Measurements from ENCODE around the gene EIF4A3. TPM values are rescaled to one million over a fixed set of nuclear protein-coding genes. Genes with fewer than 3 reads are reported as not detected.

The EIF4A3 gene
- total and polyA plus RNA-seq, 10 of the 15 experiments (the other 5 are each of a cell fraction or from before 2014, with no cell fraction given): 53.3 to 225 (median 103) TPM

DNA sequence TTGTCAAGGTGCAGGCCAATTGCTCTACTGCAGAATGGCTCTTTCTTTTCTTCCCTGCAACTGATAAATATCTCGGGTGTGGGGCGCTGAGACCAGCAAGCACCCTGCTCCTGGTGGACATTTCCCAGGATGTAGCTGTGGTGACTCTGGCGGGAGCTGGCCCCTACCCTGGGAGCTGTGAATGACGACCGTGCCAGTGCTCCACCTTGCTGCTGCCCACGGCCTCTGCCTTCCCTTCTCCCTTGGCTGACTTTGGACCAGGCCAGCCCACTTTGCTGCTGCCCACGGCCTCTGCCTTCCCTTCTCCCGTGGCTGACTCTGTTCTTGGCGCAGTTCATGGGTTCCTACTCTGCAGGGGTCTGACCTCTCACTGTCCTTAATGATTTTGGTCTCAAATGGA lies 39.0 kb upstream of the EIF4A3 start (continued):
- TF ChIP-seq, protein P1, sequence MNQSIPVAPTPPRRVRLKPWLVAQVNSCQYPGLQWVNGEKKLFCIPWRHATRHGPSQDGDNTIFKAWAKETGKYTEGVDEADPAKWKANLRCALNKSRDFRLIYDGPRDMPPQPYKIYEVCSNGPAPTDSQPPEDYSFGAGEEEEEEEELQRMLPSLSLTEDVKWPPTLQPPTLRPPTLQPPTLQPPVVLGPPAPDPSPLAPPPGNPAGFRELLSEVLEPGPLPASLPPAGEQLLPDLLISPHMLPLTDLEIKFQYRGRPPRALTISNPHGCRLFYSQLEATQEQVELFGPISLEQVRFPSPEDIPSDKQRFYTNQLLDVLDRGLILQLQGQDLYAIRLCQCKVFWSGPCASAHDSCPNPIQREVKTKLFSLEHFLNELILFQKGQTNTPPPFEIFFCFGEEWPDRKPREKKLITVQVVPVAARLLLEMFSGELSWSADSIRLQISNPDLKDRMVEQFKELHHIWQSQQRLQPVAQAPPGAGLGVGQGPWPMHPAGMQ (IDR thresholded peaks at IDR 0.05; ENCODE audit: borderline replicate concordance): no peak
- no peak for TF ChIP-seq TCF7 (IDR thresholded peaks at IDR 0.05; ENCODE audit: borderline replicate concordance)
- no peak for TF ChIP-seq STAT3 (IDR thresholded peaks at IDR 0.05; ENCODE audit: low read depth, low read length)
- TF ChIP-seq EED (IDR thresholded peaks at IDR 0.05; ENCODE audit: low read depth): no peak
- TF ChIP-seq, protein P2, sequence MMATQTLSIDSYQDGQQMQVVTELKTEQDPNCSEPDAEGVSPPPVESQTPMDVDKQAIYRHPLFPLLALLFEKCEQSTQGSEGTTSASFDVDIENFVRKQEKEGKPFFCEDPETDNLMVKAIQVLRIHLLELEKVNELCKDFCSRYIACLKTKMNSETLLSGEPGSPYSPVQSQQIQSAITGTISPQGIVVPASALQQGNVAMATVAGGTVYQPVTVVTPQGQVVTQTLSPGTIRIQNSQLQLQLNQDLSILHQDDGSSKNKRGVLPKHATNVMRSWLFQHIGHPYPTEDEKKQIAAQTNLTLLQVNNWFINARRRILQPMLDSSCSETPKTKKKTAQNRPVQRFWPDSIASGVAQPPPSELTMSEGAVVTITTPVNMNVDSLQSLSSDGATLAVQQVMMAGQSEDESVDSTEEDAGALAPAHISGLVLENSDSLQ (IDR thresholded peaks at IDR 0.05): no peak

DNA sequence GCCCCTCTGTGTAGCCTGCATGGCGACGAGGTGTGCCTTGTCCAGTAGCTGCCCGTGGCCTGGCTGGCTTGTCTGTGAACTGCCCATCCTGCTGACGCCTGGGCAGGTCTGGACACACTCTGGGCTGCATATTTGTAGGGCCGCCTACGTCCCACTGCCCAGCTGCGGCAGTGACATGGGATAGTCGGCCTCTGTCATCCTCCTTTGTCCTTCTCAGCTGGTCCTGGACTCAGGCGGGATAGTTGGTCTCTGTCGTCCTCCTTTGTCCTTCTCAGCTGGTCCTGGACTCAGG lies 37.4 kb upstream of the EIF4A3 start:
- ChIA-PET CTCF (no interaction called here), SMC1A (ENCODE audit: uncharacterized antibody, unreplicated experiment) (no interaction called here), RAD21 (ENCODE audit: unreplicated experiment) (no interaction called here), POLR2A (no interaction called here)
- no peaks in the 10 kb centered on the region for H4K20me1 ChIP-seq (ENCODE audit: control insufficient read depth, insufficient read depth)
- H2AFZ ChIP-seq (ENCODE audit: control insufficient read depth, low read depth, low read length): no peak overlapping the region
- H3K4me3 ChIP-seq: no peak overlapping the region
- H3K9ac ChIP-seq (ENCODE audit: control insufficient read depth, insufficient read depth, low read length): no peak overlapping the region
- BruUV-seq (replicated peaks): no TSS peak
- H3K79me2 ChIP-seq (ENCODE audit: control insufficient read depth, insufficient read depth, low read length): no peaks in the 10 kb centered on the region
- no peaks in the 10 kb centered on the region for H3K36me3 ChIP-seq (ENCODE audit: control insufficient read depth in 2 of 2, insufficient read depth in 2 of 2, low read length in 1 of 2)
- FAIRE-seq (no peak), DNase-seq (ENCODE audit: low read depth, low spot score) (no peak), ATAC-seq (no peak)
- intact Hi-C loops (cut with micrococcal nuclease; ENCODE audit: unreplicated experiment): no loop called here
- H3K9me3 ChIP-seq (replicated peaks; ENCODE audit: control insufficient read depth, insufficient read depth, low read length): no peaks in the 10 kb centered on the region
- no peaks in the 10 kb centered on the region for H3K4me1 ChIP-seq (ENCODE audit: control insufficient read depth, insufficient read depth, low read length)
- 40% methylated on average over 8 of the region's 10 CpGs for WGBS (ENCODE audit: insufficient coverage, insufficient replicate concordance, low lambda C conversion rate, missing lambda C conversion rate)
- peaks cover 0 to 2% of the 10 kb centered on the region in 2 experiments; a peak in 2 of 4 replicates for H3K27me3 ChIP-seq (replicated peaks in 1 of 2; ENCODE audit: control insufficient read depth in 2 of 2, insufficient read depth in 2 of 2, low read length in 1 of 2)
- no peak overlapping the region for H3K4me2 ChIP-seq (ENCODE audit: control insufficient read depth, insufficient read depth)
- in situ Hi-C loops (cut with MboI): no loop called here
- H3K27ac ChIP-seq (ENCODE audit: control insufficient read depth, insufficient read depth): no peak overlapping the region
- TF ChIP-seq HDAC2 (IDR thresholded peaks at IDR 0.05): no peak
- TF ChIP-seq CREM (IDR thresholded peaks at IDR 0.05; ENCODE audit: low read depth): no peak
- no peak for TF ChIP-seq CHD1 (IDR thresholded peaks at IDR 0.05; ENCODE audit: low read depth, low read length)
- no peak for TF ChIP-seq NR2C2 (IDR thresholded peaks at IDR 0.05; ENCODE audit: borderline replicate concordance, control insufficient read depth, insufficient read length, low read depth)
- TF ChIP-seq, protein P3, sequence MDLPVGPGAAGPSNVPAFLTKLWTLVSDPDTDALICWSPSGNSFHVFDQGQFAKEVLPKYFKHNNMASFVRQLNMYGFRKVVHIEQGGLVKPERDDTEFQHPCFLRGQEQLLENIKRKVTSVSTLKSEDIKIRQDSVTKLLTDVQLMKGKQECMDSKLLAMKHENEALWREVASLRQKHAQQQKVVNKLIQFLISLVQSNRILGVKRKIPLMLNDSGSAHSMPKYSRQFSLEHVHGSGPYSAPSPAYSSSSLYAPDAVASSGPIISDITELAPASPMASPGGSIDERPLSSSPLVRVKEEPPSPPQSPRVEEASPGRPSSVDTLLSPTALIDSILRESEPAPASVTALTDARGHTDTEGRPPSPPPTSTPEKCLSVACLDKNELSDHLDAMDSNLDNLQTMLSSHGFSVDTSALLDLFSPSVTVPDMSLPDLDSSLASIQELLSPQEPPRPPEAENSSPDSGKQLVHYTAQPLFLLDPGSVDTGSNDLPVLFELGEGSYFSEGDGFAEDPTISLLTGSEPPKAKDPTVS (IDR thresholded peaks at IDR 0.05; ENCODE audit: low read depth, low read length): no peak
- no peak for TF ChIP-seq DPF2 (IDR thresholded peaks at IDR 0.05)
- no peak for TF ChIP-seq LARP7 (IDR thresholded peaks at IDR 0.05)
- no peak for TF ChIP-seq ZNF217 (IDR thresholded peaks at IDR 0.05)
- TF ChIP-seq KLF5 (IDR thresholded peaks at IDR 0.05; ENCODE audit: partially characterized antibody): no peak
- no peak for TF ChIP-seq EZH2 (IDR thresholded peaks at IDR 0.05; ENCODE audit: borderline replicate concordance, control insufficient read depth, low read depth, low read length)
- no peak for TF ChIP-seq EGR1 (IDR thresholded peaks at IDR 0.05; ENCODE audit: borderline replicate concordance in 1 of 2, low read depth in 2 of 2, low read length in 2 of 2)
- TF ChIP-seq MYC (IDR thresholded peaks at IDR 0.05; ENCODE audit: insufficient read depth, insufficient read length, insufficient replicate concordance, low read length, severe bottlenecking): no peak
- TF ChIP-seq NFIC (IDR thresholded peaks at IDR 0.05; ENCODE audit: low read depth, low read length): no peak
- no peak for TF ChIP-seq KDM1A (IDR thresholded peaks at IDR 0.05; ENCODE audit: borderline replicate concordance)
- TF ChIP-seq ZNF207 (IDR thresholded peaks at IDR 0.05; ENCODE audit: borderline replicate concordance): no peak
- no peak for TF ChIP-seq SUZ12 (IDR thresholded peaks at IDR 0.05; ENCODE audit: unreplicated experiment)
